Uterus (tissue), 2 donors: ENCODE measurements around the gene FILIP1L.

Experiments
- CTCF ChIP-seq, 4 experiments: fragments of 200-600 bp in 2 of 4; fragments of 450-650 bp in 2 of 4; sonication (generic) in 2 of 4; IDR thresholded peaks; one replicate each; pipeline ENCODE4 v1.5.1; 2016 to 2019; ENCODE audit warnings: antibody characterized with exemption in 4 of 4, mild to moderate bottlenecking in 2 of 4, moderate library complexity in 1 of 4
- POLR2A ChIP-seq, 2 donors: fragments of 450-650 bp; IDR thresholded peaks; one replicate each; pipeline ENCODE4 v1.6.1; 2016; ENCODE audit warnings: antibody characterized with exemption in 2 of 2, mild to moderate bottlenecking in 1 of 2, moderate library complexity in 1 of 2

GRCh38 chr3:99858469-99858868 is 255.8 kb downstream of the FILIP1L start:
- TF ChIP-seq CTCF (IDR thresholded peaks at IDR 0.05) (no peak), POLR2A (IDR thresholded peaks at IDR 0.05) (no peak)
